Measurements from ENCODE around the gene ZNF230.

ZNF230 gene

GRCh38 chr19:44059229-44059628 lies 56.5 kb downstream of the ZNF230 start:
- Histone ChIP-seq H3K4me3 (no peak overlapping the region), H3K27ac (no peak overlapping the region)
- DNase-seq (ENCODE audit: low spot score), result no peak
- TF ChIP-seq CTCF (IDR thresholded peaks at IDR 0.05), result no peak

GRCh38 chr19:44061038-44061437 lies 58.3 kb downstream of the ZNF230 start:
- Histone ChIP-seq H3K4me3 (no peak overlapping the region), H3K27ac (no peak overlapping the region)
- no peak for DNase-seq (ENCODE audit: low spot score)
- no peak for TF ChIP-seq CTCF (IDR thresholded peaks at IDR 0.05)
